Epithelial cell of alveolus of lung (primary cell): ENCODE measurements around the gene SLC43A1. TPM values are rescaled to one million over a fixed set of nuclear protein-coding genes. Genes with fewer than 3 reads are reported as not detected.

Source experiments
- total RNA-seq: library from RNA; depleted of rRNA; stranded (reverse); fragments of >200 nt; gene quantifications from 2 replicates; pipeline ENCODE4 v1.2.1, GENCODE V29; 2015

SLC43A1 gene
- total RNA-seq: 17.3 and 21.9 TPM in 2 replicates

DNA sequence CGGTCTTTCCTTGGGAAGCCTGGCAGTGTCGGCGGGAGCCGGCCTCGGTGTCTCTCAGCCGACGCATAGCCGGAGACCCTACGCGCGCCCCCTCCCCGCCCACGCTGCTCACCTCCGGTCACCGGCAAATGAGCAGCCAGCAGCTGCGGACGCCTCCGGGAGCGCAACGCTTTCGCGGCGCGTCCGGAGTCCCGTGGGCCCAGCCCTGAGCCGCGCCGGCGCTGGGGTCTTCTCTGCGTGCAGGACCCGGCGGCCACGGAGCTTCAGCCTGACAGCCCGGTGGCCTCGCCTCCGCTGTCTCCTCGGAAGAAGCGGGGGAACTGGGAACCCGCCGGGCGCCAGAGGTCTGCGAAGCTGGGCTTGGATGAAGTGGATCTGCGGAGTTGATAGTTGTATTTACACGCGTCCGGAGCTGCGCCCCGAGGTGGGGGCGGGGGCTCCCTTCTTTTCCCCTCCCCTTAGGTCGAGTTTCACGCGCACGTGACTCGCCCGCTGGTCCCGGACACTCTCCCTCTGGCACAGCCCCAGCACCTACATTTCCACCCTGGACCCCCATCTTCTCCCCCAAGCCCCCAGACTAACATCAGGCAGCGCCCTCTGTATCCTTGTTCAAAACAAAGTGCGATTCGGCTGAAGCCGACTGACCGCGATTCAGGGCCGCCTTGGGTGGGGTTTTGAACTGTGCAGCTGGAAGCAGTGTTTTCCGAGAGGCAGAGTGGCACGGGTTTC, at the start of gene SLC43A1:
Gene SLC43A1 (minus strand): TSS at position 371 of the 729 bp plus-strand sequence. CDS start 1,591 bp downstream, outside the sequence.

DNA sequence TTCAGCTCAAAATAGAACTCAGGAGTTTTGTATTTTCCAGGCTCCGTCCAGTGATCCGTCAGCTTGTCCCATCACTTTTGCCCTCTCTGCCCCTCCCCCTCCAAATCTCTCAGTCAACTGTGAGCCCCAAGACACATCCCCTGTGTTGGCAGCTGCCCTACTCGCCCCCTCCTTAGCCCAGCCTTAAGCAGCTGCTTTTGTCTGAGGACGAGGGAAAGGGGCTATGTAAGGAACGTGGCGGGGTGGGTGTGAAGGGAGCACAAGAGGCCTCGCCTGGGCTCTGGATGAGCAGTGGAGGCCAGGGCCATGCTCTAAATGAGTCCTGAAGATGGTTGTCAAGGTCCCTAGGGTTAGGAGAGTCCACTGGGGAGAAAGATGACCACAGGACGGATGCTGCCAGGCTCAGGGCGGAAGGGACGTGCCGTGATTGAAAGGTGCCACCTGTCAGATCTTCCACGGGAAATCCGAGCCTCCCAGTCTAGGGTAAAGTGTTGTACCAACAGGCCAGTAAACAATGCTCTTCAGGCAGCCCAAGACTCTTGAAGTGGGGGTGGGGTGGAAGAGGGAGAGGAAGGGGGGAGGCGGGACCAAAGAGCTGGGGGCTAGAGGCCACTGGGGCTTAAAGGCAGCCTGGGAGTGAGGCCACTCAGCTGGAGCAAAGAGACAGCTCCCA, 21.6 kb upstream of the SLC43A1 start, which contains the start of gene SMTNL1:
Gene SMTNL1 (plus strand): TSS at position 649 of the 673 bp plus-strand sequence. CDS start 5,048 bp downstream, outside the sequence.

DNA sequence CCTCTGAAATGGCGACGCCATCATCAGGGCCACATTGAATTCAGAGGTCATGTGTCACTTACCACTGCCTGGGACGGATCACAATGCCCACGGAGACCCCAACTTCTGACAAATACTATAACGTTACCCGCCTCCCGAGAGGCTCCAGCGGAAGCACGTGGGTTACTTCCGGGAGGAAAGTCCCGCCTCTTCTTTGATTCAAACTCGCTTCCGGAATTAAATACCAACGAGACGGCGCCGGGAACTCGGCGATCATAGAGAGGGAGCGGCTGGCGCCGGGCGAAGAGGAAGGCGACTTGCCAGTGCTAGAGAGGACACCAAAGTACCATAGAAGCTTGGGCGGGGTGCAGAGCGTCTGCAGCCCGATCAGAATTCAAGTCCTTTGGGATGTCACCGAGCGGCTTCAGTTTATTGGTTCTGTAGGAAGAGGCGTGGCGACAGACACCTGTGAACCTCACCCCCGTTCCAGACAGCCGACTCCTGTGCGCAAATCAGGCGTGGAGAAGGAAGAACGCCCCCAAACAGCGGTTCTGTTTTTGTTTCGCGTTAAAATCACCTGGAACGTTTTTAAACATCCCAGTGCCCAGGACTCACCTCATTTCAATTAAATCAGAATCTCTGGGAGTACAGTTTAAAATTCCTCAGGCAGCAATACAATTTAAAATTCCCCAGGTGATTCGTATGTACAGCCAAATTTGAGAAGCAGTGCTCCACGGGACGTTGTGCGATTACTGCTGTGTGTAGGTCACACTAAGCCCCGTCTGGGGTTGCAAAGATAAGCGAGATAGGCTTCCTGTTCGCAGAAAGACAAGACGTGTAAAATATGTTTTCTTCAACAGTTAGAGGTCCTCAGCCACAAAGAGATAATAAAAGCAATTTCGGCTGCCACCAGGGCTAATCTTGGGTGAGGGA, 15.3 kb upstream of the SLC43A1 start, which contains the start of gene TIMM10:
Gene TIMM10 (minus strand): TSS at position 159 of the 912 bp plus-strand sequence. CDS start 565 bp downstream, outside the sequence.

DNA sequence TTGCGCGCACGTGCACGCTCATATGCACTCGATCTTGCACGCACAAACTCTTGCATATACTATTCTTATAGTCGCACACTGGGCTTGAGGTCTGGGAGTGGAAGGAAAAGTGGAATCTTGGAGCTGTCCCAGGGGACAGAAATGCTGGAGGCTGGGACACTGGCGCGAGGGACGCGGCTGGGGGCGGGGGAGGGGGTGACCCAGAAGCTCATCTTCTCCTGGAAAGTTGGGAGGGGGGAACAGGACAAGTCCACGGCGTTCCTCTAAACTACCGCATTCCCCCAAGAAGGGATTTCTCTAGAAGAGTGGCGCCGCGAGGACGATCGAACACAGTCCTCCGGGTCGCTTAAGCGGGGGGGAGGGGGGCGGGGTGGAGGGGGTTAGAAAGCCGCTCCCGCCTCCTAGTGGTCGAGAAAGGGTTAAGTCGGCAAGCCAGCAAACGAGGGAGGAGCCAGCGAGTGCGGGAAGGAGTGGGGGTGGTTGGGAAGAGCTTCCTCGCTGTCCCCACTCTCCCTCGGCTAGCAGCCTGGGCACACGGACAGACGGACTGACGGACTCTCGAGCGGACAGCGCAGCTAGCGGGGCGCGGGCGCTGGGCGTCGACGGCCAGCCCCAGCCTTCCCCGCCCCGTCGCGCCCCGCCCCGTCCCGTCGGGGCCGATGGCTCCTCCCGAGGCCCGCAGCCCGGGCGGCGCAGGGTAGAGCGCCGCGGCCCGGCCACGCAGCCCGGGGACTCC, 55.3 kb downstream of the SLC43A1 start, which contains the start of gene RTN4RL2:
Gene RTN4RL2 (plus strand): TSS at position 507 of the 736 bp plus-strand sequence. CDS start 338 bp downstream, outside the sequence.

Other genes with a start within 250 kb of the SLC43A1 start
- gene TNKS1BP1, start 190.8 kb downstream of the SLC43A1 start, total RNA-seq: 89.3 and 101 TPM in 2 replicates
- gene SSRP1, start 179.8 kb downstream of the SLC43A1 start, total RNA-seq: 91.8 and 119 TPM in 2 replicates
- gene P2RX3, start 177.3 kb downstream of the SLC43A1 start, total RNA-seq: not detected in 2 replicates
- not detected in 2 replicates for gene PRG3, start 134.6 kb downstream of the SLC43A1 start, total RNA-seq
- gene PRG2, start 125.1 kb downstream of the SLC43A1 start, total RNA-seq: not detected in 2 replicates
- 54.6 and 115 TPM in 2 replicates for gene SLC43A3, start 88.6 kb downstream of the SLC43A1 start, total RNA-seq
- gene RTN4RL2, start 55.2 kb downstream of the SLC43A1 start, total RNA-seq: 0.91 and 4.5 TPM in 2 replicates
- gene TIMM10, start 15.1 kb upstream of the SLC43A1 start, total RNA-seq: 14.7 and 44.3 TPM in 2 replicates
- gene SMTNL1, start 21.9 kb upstream of the SLC43A1 start, total RNA-seq: not detected in 2 replicates
- 41.2 and 79.9 TPM in 2 replicates for gene UBE2L6, start 52.0 kb upstream of the SLC43A1 start, total RNA-seq
- 106 and 234 TPM in 2 replicates for gene SERPING1, start 82.0 kb upstream of the SLC43A1 start, total RNA-seq
- 0.13 and 9.7 TPM in 2 replicates for gene YPEL4, start 134.2 kb upstream of the SLC43A1 start, total RNA-seq
- 15.3 and 20.4 TPM in 2 replicates for gene CLP1, start 142.1 kb upstream of the SLC43A1 start, total RNA-seq
- gene ZDHHC5, start 152.4 kb upstream of the SLC43A1 start, total RNA-seq: 37.4 and 41.5 TPM in 2 replicates
- 24.6 and 26.7 TPM in 2 replicates for gene MED19, start 196.5 kb upstream of the SLC43A1 start, total RNA-seq
- gene TMX2, start 196.9 kb upstream of the SLC43A1 start, total RNA-seq: 46.2 and 63.4 TPM in 2 replicates
- 127 and 191 TPM in 2 replicates for gene SELENOH, start 225.8 kb upstream of the SLC43A1 start, total RNA-seq
- gene BTBD18, start 236.1 kb upstream of the SLC43A1 start, total RNA-seq: not detected in 2 replicates
- 79.8 and 80.6 TPM in 2 replicates for gene CTNND1, start 246.1 kb upstream of the SLC43A1 start, total RNA-seq